T-helper 2 cell (primary cell): ENCODE measurements around the gene EXD2.
"Not testable (repeated sequence)": the region's sequence is repeated elsewhere in the genome, so short reads cannot be mapped to it uniquely, and the experiment has no call there.

ENCODE experiments used
- DNase-seq, 5 experiments: peaks; one replicate each; pipeline versions ENCODE4 v3.0.0 to v3.0.0-alpha.2; 2012 to 2022

The EXD2 gene

GRCh38 chr14:69204753-69205152, 13.5 kb downstream of the EXD2 start:
- DNase-seq = no peak

- no peak for DNase-seq
Measured at GRCh38 chr14:69207435-69208041, 16.2 kb downstream of the EXD2 start.

GRCh38 chr14:69208666-69209065, 17.4 kb downstream of the EXD2 start:
- DNase-seq = peak in 1 of 5 experiments; percentile 14

- no peak for DNase-seq
Measured at GRCh38 chr14:69214393-69214792, 23.1 kb downstream of the EXD2 start.

GRCh38 chr14:69217663-69218062, 26.4 kb downstream of the EXD2 start:
- not testable (repeated sequence) for DNase-seq

- no peak for DNase-seq
Measured at GRCh38 chr14:69224946-69225345, 33.6 kb downstream of the EXD2 start.

- DNase-seq = no peak
Measured at GRCh38 chr14:69226178-69226577, 34.9 kb downstream of the EXD2 start.

GRCh38 chr14:69226736-69227135, 35.4 kb downstream of the EXD2 start:
- DNase-seq = no peak

GRCh38 chr14:69231486-69231885, 40.2 kb downstream of the EXD2 start:
- no peak for DNase-seq

GRCh38 chr14:69232388-69232787, 41.1 kb downstream of the EXD2 start:
- no peak for DNase-seq

GRCh38 chr14:69234106-69234505, 42.8 kb downstream of the EXD2 start:
- DNase-seq = no peak

GRCh38 chr14:69235708-69236107, 44.4 kb downstream of the EXD2 start:
- peak in 1 of 5 experiments; percentile 11 for DNase-seq

- no peak for DNase-seq
Measured at GRCh38 chr14:69237142-69237541, 45.8 kb downstream of the EXD2 start.

GRCh38 chr14:69237584-69237983, 46.3 kb downstream of the EXD2 start:
- no peak for DNase-seq

- DNase-seq = no peak
Measured at GRCh38 chr14:69238883-69239282, 47.6 kb downstream of the EXD2 start.

GRCh38 chr14:69240527-69241173, 49.4 kb downstream of the EXD2 start:
- no peak for DNase-seq

GRCh38 chr14:69241577-69241976, 50.3 kb downstream of the EXD2 start:
- DNase-seq = no peak

GRCh38 chr14:69242311-69243224, 51.3 kb downstream of the EXD2 start:
- peak in 4 of 5 experiments; percentile 18 to 58 (median 23) for DNase-seq

- no peak for DNase-seq
Measured at GRCh38 chr14:69244946-69245345, 53.6 kb downstream of the EXD2 start.

- no peak for DNase-seq
Measured at GRCh38 chr14:69246331-69246730, 55.0 kb downstream of the EXD2 start.

GRCh38 chr14:69247676-69248440, 56.6 kb downstream of the EXD2 start:
- DNase-seq = no peak

GRCh38 chr14:69249603-69250002, 58.3 kb downstream of the EXD2 start:
- no peak for DNase-seq

- DNase-seq = no peak
Measured at GRCh38 chr14:69252851-69253250, 61.6 kb downstream of the EXD2 start.
